GM13976 (cell line): ENCODE data around the gene UNC45B.

ENCODE experiments used
- DNase-seq: peaks from one replicate; pipeline ENCODE4 v3.0.0; 2012; ENCODE audit warnings: low spot score
- in situ Hi-C: fragments of 300-500 bp; cut with MboI; formaldehyde crosslinking; loops from one replicate; pipeline ENCODE4 v1.12.0; 2022; ENCODE audit warnings: low sequenced_read_pairs, mixed read lengths, inconsistent platforms; ENCODE audit not compliant: unreplicated experiment
- TF ChIP-seq, protein P1 (sequence below): IDR thresholded peaks from 2 replicates; pipeline ENCODE4 v1.5.1; 2012; ENCODE audit warnings: borderline replicate concordance, mild to moderate bottlenecking; ENCODE audit not compliant: insufficient read depth; ENCODE audit errors: extremely low read depth, missing control alignments, control extremely low read depth

Gene UNC45B, protein sequence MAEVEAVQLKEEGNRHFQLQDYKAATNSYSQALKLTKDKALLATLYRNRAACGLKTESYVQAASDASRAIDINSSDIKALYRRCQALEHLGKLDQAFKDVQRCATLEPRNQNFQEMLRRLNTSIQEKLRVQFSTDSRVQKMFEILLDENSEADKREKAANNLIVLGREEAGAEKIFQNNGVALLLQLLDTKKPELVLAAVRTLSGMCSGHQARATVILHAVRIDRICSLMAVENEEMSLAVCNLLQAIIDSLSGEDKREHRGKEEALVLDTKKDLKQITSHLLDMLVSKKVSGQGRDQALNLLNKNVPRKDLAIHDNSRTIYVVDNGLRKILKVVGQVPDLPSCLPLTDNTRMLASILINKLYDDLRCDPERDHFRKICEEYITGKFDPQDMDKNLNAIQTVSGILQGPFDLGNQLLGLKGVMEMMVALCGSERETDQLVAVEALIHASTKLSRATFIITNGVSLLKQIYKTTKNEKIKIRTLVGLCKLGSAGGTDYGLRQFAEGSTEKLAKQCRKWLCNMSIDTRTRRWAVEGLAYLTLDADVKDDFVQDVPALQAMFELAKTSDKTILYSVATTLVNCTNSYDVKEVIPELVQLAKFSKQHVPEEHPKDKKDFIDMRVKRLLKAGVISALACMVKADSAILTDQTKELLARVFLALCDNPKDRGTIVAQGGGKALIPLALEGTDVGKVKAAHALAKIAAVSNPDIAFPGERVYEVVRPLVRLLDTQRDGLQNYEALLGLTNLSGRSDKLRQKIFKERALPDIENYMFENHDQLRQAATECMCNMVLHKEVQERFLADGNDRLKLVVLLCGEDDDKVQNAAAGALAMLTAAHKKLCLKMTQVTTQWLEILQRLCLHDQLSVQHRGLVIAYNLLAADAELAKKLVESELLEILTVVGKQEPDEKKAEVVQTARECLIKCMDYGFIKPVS

GRCh38 chr17:35147375-35147905 is at the start of gene UNC45B:
TSS of gene UNC45B (plus strand) at chr17:35147817. CDS start at chr17:35148264, 447 bp downstream.
- no peak for DNase-seq
- in situ Hi-C loops = no loop called here
- TF ChIP-seq, protein P1, sequence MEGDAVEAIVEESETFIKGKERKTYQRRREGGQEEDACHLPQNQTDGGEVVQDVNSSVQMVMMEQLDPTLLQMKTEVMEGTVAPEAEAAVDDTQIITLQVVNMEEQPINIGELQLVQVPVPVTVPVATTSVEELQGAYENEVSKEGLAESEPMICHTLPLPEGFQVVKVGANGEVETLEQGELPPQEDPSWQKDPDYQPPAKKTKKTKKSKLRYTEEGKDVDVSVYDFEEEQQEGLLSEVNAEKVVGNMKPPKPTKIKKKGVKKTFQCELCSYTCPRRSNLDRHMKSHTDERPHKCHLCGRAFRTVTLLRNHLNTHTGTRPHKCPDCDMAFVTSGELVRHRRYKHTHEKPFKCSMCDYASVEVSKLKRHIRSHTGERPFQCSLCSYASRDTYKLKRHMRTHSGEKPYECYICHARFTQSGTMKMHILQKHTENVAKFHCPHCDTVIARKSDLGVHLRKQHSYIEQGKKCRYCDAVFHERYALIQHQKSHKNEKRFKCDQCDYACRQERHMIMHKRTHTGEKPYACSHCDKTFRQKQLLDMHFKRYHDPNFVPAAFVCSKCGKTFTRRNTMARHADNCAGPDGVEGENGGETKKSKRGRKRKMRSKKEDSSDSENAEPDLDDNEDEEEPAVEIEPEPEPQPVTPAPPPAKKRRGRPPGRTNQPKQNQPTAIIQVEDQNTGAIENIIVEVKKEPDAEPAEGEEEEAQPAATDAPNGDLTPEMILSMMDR = no peak

- in situ Hi-C loops = loop anchor here (10.0 to 25.0 kb wide), 2 partner anchors 95 to 563 kb away; no protein-coding TSS in a partner anchor
- TF ChIP-seq, protein P1 = no peak
Measured at GRCh38 chr17:35099908-35100307, 47.7 kb upstream of the UNC45B start.

GRCh38 chr17:35101036-35101435 is 46.6 kb upstream of the UNC45B start:
- TF ChIP-seq, protein P1 = no peak
- DNase-seq = no peak
- in situ Hi-C loops = loop anchor here (25.0 kb wide), 1 partner anchor 564 kb away; no protein-coding TSS in a partner anchor

More at GRCh38 chr17:35099908-35100307, 47.7 kb upstream of the UNC45B start:
- DNase-seq = no peak

GRCh38 chr17:35101725-35102124 is 45.9 kb upstream of the UNC45B start:
- TF ChIP-seq, protein P1 = no peak
- in situ Hi-C loops = loop anchor here (25.0 kb wide), 1 partner anchor 564 kb away; no protein-coding TSS in a partner anchor
- DNase-seq = no peak

DNA sequence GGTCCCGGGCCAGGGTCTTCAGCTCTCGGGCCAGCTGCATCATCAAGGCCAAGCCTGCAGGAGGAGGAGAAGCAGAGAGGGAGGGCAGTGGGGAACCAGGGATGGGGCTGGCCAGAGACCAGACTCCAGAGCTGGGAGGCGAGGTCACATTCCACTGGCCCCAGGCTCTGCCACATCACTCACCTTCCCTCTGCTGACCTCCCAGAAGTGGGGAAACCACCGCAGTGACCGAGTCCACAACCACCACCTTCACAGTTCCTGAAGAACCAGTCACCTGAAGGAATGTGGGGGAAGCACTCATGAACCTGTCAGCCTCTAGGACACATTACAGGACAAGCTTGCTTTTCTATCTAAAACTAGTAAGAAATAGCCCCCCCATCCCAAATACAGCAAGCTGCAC is 44.3 kb upstream of the UNC45B start:
- DNase-seq = no peak
- in situ Hi-C loops = loop anchor here (25.0 kb wide), 1 partner anchor 566 kb away; no protein-coding TSS in a partner anchor
- TF ChIP-seq, protein P1 = no peak
